Parathyroid adenoma (tissue), 2 donors: ENCODE measurements around the gene KBTBD13.

Experiments used
- H2AFZ ChIP-seq: fragments of 300-600 bp; sonication (generic); one replicate; pipeline ENCODE4 v1.7.0; 2017; ENCODE audit warnings: antibody characterized with exemption, mild to moderate bottlenecking
- H3K27ac ChIP-seq: fragments of 300-600 bp; sonication (generic); one replicate; pipeline ENCODE4 v1.7.0; 2017
- H3K27me3 ChIP-seq: fragments of 300-600 bp; sonication (generic); one replicate; pipeline ENCODE4 v1.7.0; 2017; ENCODE audit warnings: low read length; ENCODE audit not compliant: control insufficient read depth, insufficient read depth
- H3K36me3 ChIP-seq: fragments of 300-600 bp; sonication (generic); one replicate; pipeline ENCODE4 v1.7.0; 2017; ENCODE audit warnings: low read length; ENCODE audit not compliant: control insufficient read depth, insufficient read depth
- H3K4me1 ChIP-seq: fragments of 300-600 bp; sonication (generic); one replicate; pipeline ENCODE4 v1.7.0; 2017; ENCODE audit warnings: control low read depth
- H3K4me2 ChIP-seq: fragments of 300-600 bp; sonication (generic); one replicate; pipeline ENCODE4 v1.7.0; 2017; ENCODE audit warnings: low read length
- H3K4me3 ChIP-seq: fragments of 300-600 bp; sonication (generic); one replicate; pipeline ENCODE4 v1.7.0; 2017; ENCODE audit warnings: low read depth, low read length
- H3K79me2 ChIP-seq: fragments of 300-600 bp; sonication (generic); one replicate; pipeline ENCODE4 v1.7.0; 2017; ENCODE audit warnings: control low read depth
- H3K9ac ChIP-seq: fragments of 300-600 bp; sonication (generic); one replicate; pipeline ENCODE4 v1.7.0; 2017; ENCODE audit warnings: mild to moderate bottlenecking
- H3K9me3 ChIP-seq: fragments of 300-600 bp; sonication (generic); one replicate; pipeline ENCODE4 v1.7.0; 2017; ENCODE audit warnings: low read length; ENCODE audit not compliant: control insufficient read depth
- TF ChIP-seq, protein P1 (sequence below): fragments of 300-600 bp; sonication (generic); IDR thresholded peaks from one replicate; pipeline ENCODE4 v1.7.0; 2017; ENCODE audit warnings: antibody characterized with exemption, mild to moderate bottlenecking
- donor health status: primary hyperparathyroidism.

Gene KBTBD13

DNA sequence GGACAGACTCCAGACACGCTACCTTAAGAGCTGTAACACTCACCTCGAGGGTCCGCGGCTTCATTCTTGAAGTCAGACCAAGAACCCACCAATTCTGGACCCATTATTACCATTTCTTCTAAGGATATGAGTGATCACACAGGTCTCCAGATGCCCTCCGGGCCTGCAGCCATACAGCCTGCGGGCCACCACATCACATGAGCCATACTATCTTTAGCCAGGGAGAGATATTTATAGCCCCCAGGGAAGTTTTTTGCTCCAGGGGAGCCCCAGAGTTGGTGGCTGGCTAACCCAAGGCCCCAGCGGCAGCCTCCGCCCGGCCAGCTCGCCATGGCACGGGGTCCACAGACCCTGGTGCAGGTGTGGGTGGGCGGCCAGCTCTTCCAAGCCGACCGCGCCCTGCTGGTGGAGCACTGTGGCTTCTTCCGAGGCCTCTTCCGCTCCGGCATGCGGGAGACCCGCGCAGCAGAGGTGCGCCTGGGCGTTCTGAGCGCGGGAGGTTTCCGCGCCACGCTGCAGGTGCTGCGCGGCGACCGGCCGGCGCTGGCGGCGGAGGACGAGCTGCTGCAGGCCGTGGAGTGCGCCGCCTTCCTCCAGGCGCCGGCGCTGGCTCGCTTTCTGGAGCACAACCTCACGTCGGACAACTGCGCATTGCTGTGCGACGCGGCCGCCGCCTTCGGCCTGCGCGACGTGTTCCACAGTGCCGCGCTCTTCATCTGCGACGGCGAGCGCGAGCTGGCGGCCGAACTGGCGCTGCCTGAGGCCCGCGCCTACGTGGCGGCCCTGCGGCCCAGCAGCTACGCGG is at the start of gene KBTBD13:
Gene KBTBD13 (plus strand): TSS at position 261 of the 805 bp plus-strand sequence. CDS start 70 bp downstream, at position 331.
- no peaks in the 10 kb centered on the region for H3K9me3 ChIP-seq
- no peak within 1 kb of the TSS for H3K4me2 ChIP-seq
- TF ChIP-seq, protein P1, sequence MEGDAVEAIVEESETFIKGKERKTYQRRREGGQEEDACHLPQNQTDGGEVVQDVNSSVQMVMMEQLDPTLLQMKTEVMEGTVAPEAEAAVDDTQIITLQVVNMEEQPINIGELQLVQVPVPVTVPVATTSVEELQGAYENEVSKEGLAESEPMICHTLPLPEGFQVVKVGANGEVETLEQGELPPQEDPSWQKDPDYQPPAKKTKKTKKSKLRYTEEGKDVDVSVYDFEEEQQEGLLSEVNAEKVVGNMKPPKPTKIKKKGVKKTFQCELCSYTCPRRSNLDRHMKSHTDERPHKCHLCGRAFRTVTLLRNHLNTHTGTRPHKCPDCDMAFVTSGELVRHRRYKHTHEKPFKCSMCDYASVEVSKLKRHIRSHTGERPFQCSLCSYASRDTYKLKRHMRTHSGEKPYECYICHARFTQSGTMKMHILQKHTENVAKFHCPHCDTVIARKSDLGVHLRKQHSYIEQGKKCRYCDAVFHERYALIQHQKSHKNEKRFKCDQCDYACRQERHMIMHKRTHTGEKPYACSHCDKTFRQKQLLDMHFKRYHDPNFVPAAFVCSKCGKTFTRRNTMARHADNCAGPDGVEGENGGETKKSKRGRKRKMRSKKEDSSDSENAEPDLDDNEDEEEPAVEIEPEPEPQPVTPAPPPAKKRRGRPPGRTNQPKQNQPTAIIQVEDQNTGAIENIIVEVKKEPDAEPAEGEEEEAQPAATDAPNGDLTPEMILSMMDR, result no peak
- no peaks in the 10 kb centered on the region for H3K4me1 ChIP-seq
- H3K27me3 ChIP-seq, result no peaks in the 10 kb centered on the region
- H3K36me3 ChIP-seq, result no peaks in the 10 kb centered on the region
- H3K9ac ChIP-seq, result no peak within 1 kb of the TSS
- H3K27ac ChIP-seq, result no peak within 1 kb of the TSS
- H3K4me3 ChIP-seq, result no peak within 1 kb of the TSS
- no peaks in the 10 kb centered on the region for H3K79me2 ChIP-seq
- H2AFZ ChIP-seq, result no peak within 1 kb of the TSS

DNA sequence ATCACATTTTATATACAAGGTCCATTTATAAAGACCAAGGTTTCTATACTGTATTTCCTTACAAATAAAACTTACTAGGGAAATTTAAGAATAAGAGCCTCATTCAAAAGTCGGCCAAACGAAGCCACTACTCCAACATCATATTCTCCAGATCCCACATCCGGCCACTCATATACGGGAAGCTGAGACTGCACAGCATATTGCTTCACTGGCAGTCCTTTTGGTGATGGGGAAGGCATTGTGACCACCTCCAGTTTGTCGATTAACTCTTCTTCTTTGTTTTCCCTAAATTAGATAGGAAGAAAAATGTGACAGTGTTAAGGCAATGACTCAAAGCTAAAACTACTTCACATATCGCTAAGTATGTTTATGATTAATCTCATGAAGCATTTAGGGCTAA is 49.8 kb upstream of the KBTBD13 start:
- TF ChIP-seq, protein P1, result no peak
- Histone ChIP-seq H3K36me3 (no peaks in the 10 kb centered on the region), H3K9me3 (no peaks in the 10 kb centered on the region), H3K4me2 (no peak overlapping the region), H3K27me3 (no peaks in the 10 kb centered on the region), H3K4me1 (no peaks in the 10 kb centered on the region), H3K9ac (no peak overlapping the region), H3K4me3 (no peak overlapping the region), H2AFZ (no peak overlapping the region), H3K79me2 (no peaks in the 10 kb centered on the region), H3K27ac (no peak overlapping the region)

DNA sequence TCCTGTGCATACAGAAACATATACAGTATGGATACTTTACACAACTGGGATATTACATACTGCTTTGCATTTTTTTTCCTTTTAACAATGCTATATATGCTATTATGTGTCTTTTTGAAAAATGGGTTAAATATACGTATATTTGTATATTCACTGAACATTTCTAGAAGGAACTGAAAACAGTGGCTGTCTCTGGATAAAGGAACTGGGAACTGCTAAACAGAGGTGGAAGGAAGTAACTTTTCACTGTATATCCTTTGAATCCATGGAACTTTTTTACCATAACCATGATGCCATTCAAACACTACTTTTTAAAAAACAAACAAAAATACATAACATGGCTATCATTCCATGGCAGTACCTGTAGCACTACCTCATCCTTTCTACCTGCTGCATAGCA is 49.0 kb upstream of the KBTBD13 start:
- H3K79me2 ChIP-seq, result no peaks in the 10 kb centered on the region
- TF ChIP-seq, protein P1, result no peak
- H2AFZ ChIP-seq, result no peak overlapping the region
- H3K4me3 ChIP-seq, result no peak overlapping the region
- H3K27me3 ChIP-seq, result no peaks in the 10 kb centered on the region
- no peak overlapping the region for H3K9ac ChIP-seq
- H3K9me3 ChIP-seq, result no peaks in the 10 kb centered on the region
- no peak overlapping the region for H3K4me2 ChIP-seq
- no peaks in the 10 kb centered on the region for H3K4me1 ChIP-seq
- no peak overlapping the region for H3K27ac ChIP-seq
- H3K36me3 ChIP-seq, result no peaks in the 10 kb centered on the region

DNA sequence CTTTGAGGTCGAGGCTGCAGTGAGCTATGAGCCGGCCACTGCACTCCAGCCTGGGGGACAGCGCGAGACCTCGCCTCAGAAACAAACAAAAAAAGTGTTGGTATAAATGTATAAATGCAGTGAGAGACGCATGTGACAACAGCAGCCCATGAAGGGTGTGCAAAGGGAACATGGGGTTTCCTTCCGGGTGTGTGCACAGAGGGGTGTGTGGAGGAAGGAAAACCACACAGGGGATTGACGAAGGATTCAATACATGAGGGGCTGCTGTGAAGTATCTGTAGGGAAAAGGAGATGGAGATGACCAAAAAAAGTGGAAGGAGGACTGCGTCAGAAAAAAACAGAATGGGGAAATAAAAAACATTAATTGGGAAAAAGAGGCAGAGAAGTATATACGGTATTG is 48.2 kb upstream of the KBTBD13 start:
- Histone ChIP-seq H3K9ac (no peak overlapping the region), H3K27ac (no peak overlapping the region), H3K4me1 (no peaks in the 10 kb centered on the region), H3K4me2 (peak overlapping the region; percentile 92), H3K36me3 (no peaks in the 10 kb centered on the region), H3K4me3 (peak overlapping the region; percentile 87), H2AFZ (no peak overlapping the region), H3K9me3 (no peaks in the 10 kb centered on the region), H3K79me2 (no peaks in the 10 kb centered on the region), H3K27me3 (no peaks in the 10 kb centered on the region)
- TF ChIP-seq, protein P1, result no peak
